Naive thymus-derived CD4-positive, alpha-beta T cell (primary cell): ENCODE data around the gene NOL4L. TPM values are rescaled to one million over a fixed set of nuclear protein-coding genes. Genes with fewer than 3 reads are reported as not detected.

Experiments
- ATAC-seq: fragments of 150-1000 bp; cut with Tn5 transposase; 2 replicates; pipeline ENCODE4 v1.10.0; 2021; ENCODE audit warnings: mild to moderate bottlenecking, moderate library complexity
- CTCF ChIA-PET: fragments of 350-600 bp; sonication (Branson Sonifier 250); formaldehyde crosslinking; loops from one replicate; lab custom pipeline; 2021; ENCODE audit warnings: antibody characterized with exemption; lab: Charles Lee
- POLR2A ChIA-PET: fragments of 350-600 bp; sonication (Branson Sonifier 250); formaldehyde crosslinking; loops from one replicate; lab custom pipeline; 2021; ENCODE audit warnings: antibody characterized with exemption, inconsistent platforms; lab: Charles Lee
- DNase-seq, 9 donors: peaks; one replicate each; pipeline versions ENCODE4 v3.0.0 to v3.0.0-alpha.2; 2020 to 2022; ENCODE audit warnings: mixed read lengths in 1 of 9
- H3K27ac ChIP-seq: one replicate; pipeline ENCODE4 v1.7.0; 2013; ENCODE audit warnings: mild to moderate bottlenecking, low read depth, low read length, moderate library complexity
- H3K27me3 ChIP-seq, 2 donors: one replicate each; pipeline ENCODE4 v1.7.0; 2013; ENCODE audit warnings: low read length in 2 of 2, mild to moderate bottlenecking in 2 of 2, moderate library complexity in 2 of 2; ENCODE audit not compliant: control insufficient read depth in 2 of 2, insufficient read depth in 2 of 2
- H3K36me3 ChIP-seq, 3 experiments: 1 replicate in 2 of 3; 2 replicates in 1 of 3; pipeline ENCODE4 v1.7.0; 2013; ENCODE audit warnings: low read length in 3 of 3, mild to moderate bottlenecking in 3 of 3, moderate library complexity in 1 of 3; ENCODE audit not compliant: insufficient read depth in 3 of 3, control insufficient read depth in 2 of 3
- H3K4me1 ChIP-seq, 2 donors: one replicate each; pipeline ENCODE4 v1.7.0; 2013; ENCODE audit warnings: low read length in 2 of 2, mild to moderate bottlenecking in 2 of 2, moderate library complexity in 1 of 2; ENCODE audit not compliant: control insufficient read depth in 2 of 2, insufficient read depth in 2 of 2
- H3K4me3 ChIP-seq: 2 replicates; pipeline ENCODE4 v1.7.0; 2013; ENCODE audit warnings: mild to moderate bottlenecking, low read length
- H3K9me3 ChIP-seq, 3 experiments: 1 replicate in 2 of 3; 2 replicates in 1 of 3; pipeline ENCODE4 v1.7.0; 2013; ENCODE audit warnings: low read length in 3 of 3; ENCODE audit not compliant: control insufficient read depth in 2 of 3
- H3K27ac Mint-ChIP-seq, 9 donors: one replicate each; pipeline ENCODE4 v1.8.0; 2020 to 2022; ENCODE audit warnings: mixed read lengths in 9 of 9, mild to moderate bottlenecking in 8 of 9, moderate library complexity in 5 of 9, inconsistent platforms in 2 of 9
- H3K27me3 Mint-ChIP-seq, 5 donors: one replicate each; pipeline ENCODE4 v1.8.0; 2021 to 2022; ENCODE audit warnings: mixed read lengths in 5 of 5, mild to moderate bottlenecking in 1 of 5
- H3K36me3 Mint-ChIP-seq, 5 donors: one replicate each; pipeline ENCODE4 v1.8.0; 2020 to 2022; ENCODE audit warnings: mixed read lengths in 5 of 5, mild to moderate bottlenecking in 3 of 5, inconsistent platforms in 1 of 5
- H3K4me1 Mint-ChIP-seq, 7 donors: one replicate each; pipeline ENCODE4 v1.8.0; 2020 to 2022; ENCODE audit warnings: mixed read lengths in 7 of 7, mild to moderate bottlenecking in 3 of 7, inconsistent platforms in 1 of 7
- H3K4me3 Mint-ChIP-seq, 10 donors: one replicate each; pipeline ENCODE4 v1.8.0; 2020 to 2022; ENCODE audit warnings: mild to moderate bottlenecking in 10 of 10, mixed read lengths in 10 of 10, moderate library complexity in 6 of 10, inconsistent platforms in 2 of 10
- H3K9me3 Mint-ChIP-seq, 11 donors: one replicate each; pipeline ENCODE4 v1.8.0; 2020 to 2022; ENCODE audit warnings: mixed read lengths in 11 of 11, mild to moderate bottlenecking in 4 of 11, inconsistent platforms in 1 of 11, moderate library complexity in 1 of 11
- intact Hi-C, 2 donors: fragments of 100-400 bp; cut with micrococcal nuclease; formaldehyde crosslinking; loops; one replicate each; pipeline ENCODE4 v1.15.1; 2023
- polyA plus RNA-seq, 2 donors: library from polyadenylated mRNA; unstranded; fragments of 300-500 nt; fragmentation: Illumina TruSeq; gene quantifications; one replicate each; pipeline ENCODE4 v1.2.3, GENCODE V29; 2021
- total RNA-seq, 6 experiments: library from RNA in 5 of 6; stranded (reverse) in 5 of 6; gene quantifications; 1 replicate in 5 of 6; 2 replicates in 1 of 6; pipeline ENCODE4 v1.2.3 and lab custom pipeline; 2021 to 2026

Gene NOL4L
- total and polyA plus RNA-seq, 7 experiments from 2014 or later, result 17.3 to 81.9 (median 62.7) TPM

- Mint-ChIP-seq H3K36me3 (no peaks in the 10 kb centered on the region), H3K4me3 (no peak overlapping the region), H3K27me3 (no peaks in the 10 kb centered on the region), H3K9me3 (no peaks in the 10 kb centered on the region), H3K4me1 (peaks cover 0 to 9% (median 6%) of the 10 kb centered on the region in 7 donors), H3K27ac (peak overlapping the region in 4 of 9 donors; percentile 52 to 80 (median 64))
- no peak overlapping the region for H3K4me3 ChIP-seq
- H3K27ac ChIP-seq, result peak overlapping the region; percentile 2
- POLR2A ChIA-PET, result no interaction called here
- peaks cover 0 to 84% (median 3%) of the 10 kb centered on the region in 3 experiments for H3K36me3 ChIP-seq
- H3K9me3 ChIP-seq, result no peaks in the 10 kb centered on the region
- ATAC-seq, result no peak
- CTCF ChIA-PET, result no interaction called here
- DNase-seq, result no peak
- H3K27me3 ChIP-seq, result no peaks in the 10 kb centered on the region
- intact Hi-C loops, result no loop called here
- H3K4me1 ChIP-seq, result no peaks in the 10 kb centered on the region
Observed at GRCh38 chr20:32461836-32462600, 123.1 kb downstream of the NOL4L start.

- CTCF ChIA-PET, result no interaction called here
Observed at GRCh38 chr20:32460683-32461320, 124.3 kb downstream of the NOL4L start.

GRCh38 chr20:32460231-32460630, 124.9 kb downstream of the NOL4L start:
- Histone ChIP-seq H3K27ac (no peak overlapping the region), H3K4me1 (no peaks in the 10 kb centered on the region), H3K4me3 (no peak overlapping the region), H3K36me3 (peaks cover 0 to 86% (median 3%) of the 10 kb centered on the region in 3 experiments), H3K27me3 (no peaks in the 10 kb centered on the region), H3K9me3 (no peaks in the 10 kb centered on the region)
- intact Hi-C loops, result no loop called here
- Mint-ChIP-seq H3K4me1 (peaks cover 0 to 9% (median 6%) of the 10 kb centered on the region in 7 donors), H3K4me3 (no peak overlapping the region), H3K9me3 (no peaks in the 10 kb centered on the region), H3K27me3 (no peaks in the 10 kb centered on the region), H3K27ac (peak overlapping the region in 2 of 9 donors; percentile 43 to 78), H3K36me3 (no peaks in the 10 kb centered on the region)
- CTCF ChIA-PET, result no interaction called here
- DNase-seq (no peak), ATAC-seq (no peak)
- POLR2A ChIA-PET, result no interaction called here

More at GRCh38 chr20:32460683-32461320, 124.3 kb downstream of the NOL4L start:
- Mint-ChIP-seq H3K4me3 (no peak overlapping the region), H3K27ac (peak overlapping the region in 4 of 9 donors; percentile 32 to 67 (median 40)), H3K27me3 (no peaks in the 10 kb centered on the region), H3K36me3 (no peaks in the 10 kb centered on the region), H3K9me3 (no peaks in the 10 kb centered on the region), H3K4me1 (peaks cover 0 to 9% (median 6%) of the 10 kb centered on the region in 7 donors)
- Histone ChIP-seq H3K9me3 (no peaks in the 10 kb centered on the region), H3K27ac (no peak overlapping the region), H3K36me3 (peaks cover 0 to 86% (median 3%) of the 10 kb centered on the region in 3 experiments), H3K4me3 (no peak overlapping the region), H3K4me1 (no peaks in the 10 kb centered on the region), H3K27me3 (no peaks in the 10 kb centered on the region)
- POLR2A ChIA-PET, result no interaction called here
- DNase-seq (no peak), ATAC-seq (no peak)
- intact Hi-C loops, result no loop called here

- ChIA-PET CTCF (interaction anchor here (0.7 kb wide), 1 partner anchor 57 kb away, joined by 3 read pairs; no protein-coding TSS in a partner anchor), POLR2A (no interaction called here)
- H3K27me3 ChIP-seq, result no peaks in the 10 kb centered on the region
- Mint-ChIP-seq H3K4me3 (no peak overlapping the region), H3K36me3 (peaks cover 0 to 4% (median 0%) of the 10 kb centered on the region in 5 donors), H3K9me3 (no peaks in the 10 kb centered on the region), H3K27me3 (no peaks in the 10 kb centered on the region), H3K27ac (peak overlapping the region in 6 of 9 donors; percentile 39 to 79 (median 70)), H3K4me1 (peaks cover 2 to 13% (median 6%) of the 10 kb centered on the region in 7 donors)
- DNase-seq (no peak), ATAC-seq (no peak)
- peaks cover 0 to 87% (median 3%) of the 10 kb centered on the region in 3 experiments for H3K36me3 ChIP-seq
- H3K4me1 ChIP-seq, result no peaks in the 10 kb centered on the region
- no peak overlapping the region for H3K27ac ChIP-seq
- no peak overlapping the region for H3K4me3 ChIP-seq
- H3K9me3 ChIP-seq, result no peaks in the 10 kb centered on the region
- intact Hi-C loops, result no loop called here
Observed at GRCh38 chr20:32458837-32459220, 126.3 kb downstream of the NOL4L start.

GRCh38 chr20:32458061-32458836, 126.9 kb downstream of the NOL4L start:
- H3K4me3 Mint-ChIP-seq, result no peak overlapping the region
- H3K9me3 Mint-ChIP-seq, result no peaks in the 10 kb centered on the region
- Histone ChIP-seq H3K4me1 (no peaks in the 10 kb centered on the region), H3K27ac (no peak overlapping the region), H3K4me3 (no peak overlapping the region), H3K9me3 (no peaks in the 10 kb centered on the region), H3K27me3 (no peaks in the 10 kb centered on the region), H3K36me3 (peaks cover 0 to 87% (median 3%) of the 10 kb centered on the region in 3 experiments)
- peaks cover 2 to 13% (median 6%) of the 10 kb centered on the region in 7 donors for H3K4me1 Mint-ChIP-seq
- ChIA-PET CTCF (interaction anchor here (0.7 kb wide), 1 partner anchor 57 kb away, joined by 3 read pairs; no protein-coding TSS in a partner anchor), POLR2A (no interaction called here)
- intact Hi-C loops, result no loop called here
- H3K27ac Mint-ChIP-seq, result peak overlapping the region in 8 of 9 donors; percentile 32 to 86 (median 74)
- no peak for ATAC-seq
- DNase-seq, result no peak
- no peaks in the 10 kb centered on the region for H3K27me3 Mint-ChIP-seq
- H3K36me3 Mint-ChIP-seq, result peaks cover 0 to 8% (median 0%) of the 10 kb centered on the region in 5 donors

DNA sequence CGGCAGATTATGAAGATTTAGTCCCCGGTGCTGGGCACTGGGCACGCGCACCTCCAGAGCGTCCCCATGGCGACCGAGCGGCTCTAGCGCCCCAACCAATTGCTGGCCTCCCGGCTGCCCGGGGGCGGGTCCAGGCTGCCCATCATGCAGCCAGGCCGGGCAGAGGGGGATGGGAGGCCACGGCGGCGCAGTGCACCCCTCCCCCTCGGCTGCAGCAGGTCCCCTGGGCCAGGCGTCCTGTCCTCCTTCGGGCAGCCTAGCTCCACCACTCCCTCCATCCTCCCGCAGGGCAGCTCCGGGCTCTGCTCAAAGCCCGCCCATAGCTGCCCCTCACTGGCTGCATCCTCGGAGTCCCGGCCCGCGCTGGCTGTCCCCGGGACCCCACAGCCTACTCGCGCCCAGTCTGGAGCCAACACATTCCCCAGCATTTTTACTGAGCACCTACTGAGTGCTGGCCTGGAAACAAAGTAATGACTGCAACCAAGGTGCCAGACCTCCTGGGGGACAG, 127.6 kb downstream of the NOL4L start:
- intact Hi-C loops, result no loop called here
- Mint-ChIP-seq H3K4me1 (peaks cover 2 to 13% (median 7%) of the 10 kb centered on the region in 7 donors), H3K36me3 (peaks cover 0 to 9% (median 0%) of the 10 kb centered on the region in 5 donors), H3K27ac (peak overlapping the region in 6 of 9 donors; percentile 32 to 86 (median 77)), H3K4me3 (no peak overlapping the region), H3K27me3 (no peaks in the 10 kb centered on the region), H3K9me3 (peaks cover 0 to 1% (median 0%) of the 10 kb centered on the region in 11 donors)
- H3K4me3 ChIP-seq, result no peak overlapping the region
- DNase-seq (no peak), ATAC-seq (no peak)
- peaks cover 0 to 87% (median 3%) of the 10 kb centered on the region in 3 experiments for H3K36me3 ChIP-seq
- CTCF ChIA-PET, result no interaction called here
- no peaks in the 10 kb centered on the region for H3K9me3 ChIP-seq
- no peak overlapping the region for H3K27ac ChIP-seq
- H3K4me1 ChIP-seq, result no peaks in the 10 kb centered on the region
- POLR2A ChIA-PET, result no interaction called here
- no peaks in the 10 kb centered on the region for H3K27me3 ChIP-seq
